ENCODE results near the gene PHACTR1. TPM values are rescaled to one million over a fixed set of nuclear protein-coding genes. Genes with fewer than 3 reads are reported as not detected.

Gene PHACTR1
- total RNA-seq, 1 experiment from 2014 or later: not detected

DNA sequence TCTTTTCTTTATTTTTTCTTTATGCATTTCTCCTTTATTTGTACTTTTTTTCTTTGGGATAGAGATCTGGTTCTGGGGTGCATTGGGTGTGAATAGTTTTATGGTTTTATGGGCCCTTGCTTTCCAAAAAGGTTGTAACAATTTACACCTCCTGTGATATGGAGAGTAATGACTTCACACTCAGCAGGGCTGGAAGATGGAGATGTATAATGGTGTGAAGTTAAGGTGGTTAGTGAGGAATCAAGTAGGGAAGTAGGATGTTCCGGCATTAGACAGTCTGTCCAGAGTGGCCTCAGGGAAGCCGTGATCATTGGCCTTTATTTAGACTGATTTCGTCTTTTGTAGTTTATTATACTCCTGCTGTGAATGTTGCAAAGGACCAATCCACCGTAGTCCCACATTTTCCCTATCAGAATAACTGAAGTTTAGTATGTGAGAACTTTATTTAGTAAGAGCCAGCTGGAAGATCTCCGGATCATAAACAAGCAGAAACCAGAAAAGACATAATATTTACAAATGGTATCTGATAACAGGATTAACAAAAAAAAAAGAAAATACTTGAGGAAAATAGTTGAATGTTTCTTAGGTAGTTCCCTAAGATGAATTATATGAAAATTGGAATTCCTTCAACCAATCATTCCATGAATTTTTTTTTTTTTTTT lies 356.2 kb downstream of the PHACTR1 start:
- no peaks in the 10 kb centered on the region for H3K36me3 ChIP-seq (ENCODE audit: low read depth, low read length)
- CTCF ChIA-PET: no interaction called here
- no peak overlapping the region for H3K9ac ChIP-seq (ENCODE audit: low read length)
- H3K27me3 ChIP-seq (ENCODE audit: low read length): peaks cover 52% of the 10 kb centered on the region
- no peaks in the 10 kb centered on the region for H3K9me2 ChIP-seq (replicated peaks; ENCODE audit: low read length)
- H4K20me1 ChIP-seq (ENCODE audit: low read length): no peaks in the 10 kb centered on the region
- DNase-seq (no peak), ATAC-seq (no peak)
- no TSS peak for BruUV-seq (replicated peaks)
- H3F3A ChIP-seq (ENCODE audit: low read length, unreplicated experiment): no peaks in the 10 kb centered on the region
- TF ChIP-seq, protein P1, sequence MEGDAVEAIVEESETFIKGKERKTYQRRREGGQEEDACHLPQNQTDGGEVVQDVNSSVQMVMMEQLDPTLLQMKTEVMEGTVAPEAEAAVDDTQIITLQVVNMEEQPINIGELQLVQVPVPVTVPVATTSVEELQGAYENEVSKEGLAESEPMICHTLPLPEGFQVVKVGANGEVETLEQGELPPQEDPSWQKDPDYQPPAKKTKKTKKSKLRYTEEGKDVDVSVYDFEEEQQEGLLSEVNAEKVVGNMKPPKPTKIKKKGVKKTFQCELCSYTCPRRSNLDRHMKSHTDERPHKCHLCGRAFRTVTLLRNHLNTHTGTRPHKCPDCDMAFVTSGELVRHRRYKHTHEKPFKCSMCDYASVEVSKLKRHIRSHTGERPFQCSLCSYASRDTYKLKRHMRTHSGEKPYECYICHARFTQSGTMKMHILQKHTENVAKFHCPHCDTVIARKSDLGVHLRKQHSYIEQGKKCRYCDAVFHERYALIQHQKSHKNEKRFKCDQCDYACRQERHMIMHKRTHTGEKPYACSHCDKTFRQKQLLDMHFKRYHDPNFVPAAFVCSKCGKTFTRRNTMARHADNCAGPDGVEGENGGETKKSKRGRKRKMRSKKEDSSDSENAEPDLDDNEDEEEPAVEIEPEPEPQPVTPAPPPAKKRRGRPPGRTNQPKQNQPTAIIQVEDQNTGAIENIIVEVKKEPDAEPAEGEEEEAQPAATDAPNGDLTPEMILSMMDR (conservative IDR thresholded peaks at IDR 0.05; ENCODE audit: low read depth, low read length): no peak
- TF ChIP-seq EZH2 (IDR thresholded peaks at IDR 0.05; ENCODE audit: low read length, unreplicated experiment) (no peak), EZH2phosphoT487 (IDR thresholded peaks at IDR 0.05; ENCODE audit: borderline replicate concordance, low read length) (no peak)
- POLR2A ChIA-PET (ENCODE audit: unreplicated experiment): no interaction called here
- intact Hi-C loops (cut with micrococcal nuclease): no loop called here
- no peak overlapping the region for H3K4me2 ChIP-seq (ENCODE audit: low read length)
- H3K9me3 ChIP-seq (ENCODE audit: low read length): no peaks in the 10 kb centered on the region
- H2AFZ ChIP-seq (ENCODE audit: low read length): no peak overlapping the region
- no peaks in the 10 kb centered on the region for H3K79me2 ChIP-seq (ENCODE audit: low read length)
- no peaks in the 10 kb centered on the region for H3K4me1 ChIP-seq (ENCODE audit: insufficient read depth, low read length)
- H3K4me3 ChIP-seq (ENCODE audit: low read length): no peak overlapping the region
- no peak overlapping the region for H3K27ac ChIP-seq (ENCODE audit: low read length)

- no peaks in the 10 kb centered on the region for H3K4me1 ChIP-seq (ENCODE audit: insufficient read depth, low read length)
- H3K9me3 ChIP-seq (ENCODE audit: low read length): no peaks in the 10 kb centered on the region
- ChIA-PET CTCF (no interaction called here), POLR2A (ENCODE audit: unreplicated experiment) (no interaction called here)
- intact Hi-C loops (cut with micrococcal nuclease): no loop called here
- H3K27me3 ChIP-seq (ENCODE audit: low read length): peaks cover 41% of the 10 kb centered on the region
- no peak overlapping the region for H3K4me3 ChIP-seq (ENCODE audit: low read length)
- BruUV-seq (replicated peaks): no TSS peak
- DNase-seq (no peak), ATAC-seq (no peak)
- no peak overlapping the region for H3K4me2 ChIP-seq (ENCODE audit: low read length)
- no peak overlapping the region for H2AFZ ChIP-seq (ENCODE audit: low read length)
- H4K20me1 ChIP-seq (ENCODE audit: low read length): no peaks in the 10 kb centered on the region
- no peaks in the 10 kb centered on the region for H3K79me2 ChIP-seq (ENCODE audit: low read length)
- H3K27ac ChIP-seq (ENCODE audit: low read length): no peak overlapping the region
- no peak overlapping the region for H3K9ac ChIP-seq (ENCODE audit: low read length)
- TF ChIP-seq EZH2phosphoT487 (IDR thresholded peaks at IDR 0.05; ENCODE audit: borderline replicate concordance, low read length) (no peak), EZH2 (IDR thresholded peaks at IDR 0.05; ENCODE audit: low read length, unreplicated experiment) (no peak)
- TF ChIP-seq, protein P1 (conservative IDR thresholded peaks at IDR 0.05; ENCODE audit: low read depth, low read length): no peak
- H3K9me2 ChIP-seq (replicated peaks; ENCODE audit: low read length): no peaks in the 10 kb centered on the region
- H3K36me3 ChIP-seq (ENCODE audit: low read depth, low read length): no peaks in the 10 kb centered on the region
- H3F3A ChIP-seq (ENCODE audit: low read length, unreplicated experiment): no peaks in the 10 kb centered on the region
These were observed 358.0 kb downstream of the PHACTR1 start for GRCh38 chr6:13074415-13075140.

All from PC-3 (cell line).